Suprapubic skin (tissue), 4 donors: Measurements from ENCODE around the gene NPHP4. TPM values are rescaled to one million over a fixed set of nuclear protein-coding genes. Genes with fewer than 3 reads are reported as not detected.

ENCODE experiments used
- DNase-seq, 2 donors: peaks; one replicate each; pipeline ENCODE4 v3.0.0-alpha.2; 2019; ENCODE audit warnings: low spot score in 2 of 2
- H3K27ac ChIP-seq: fragments of 200-600 bp; sonication (generic); one replicate; pipeline ENCODE4 v1.5.1; 2019
- H3K27me3 ChIP-seq: fragments of 200-600 bp; sonication (generic); one replicate; pipeline ENCODE4 v1.5.1; 2019
- H3K36me3 ChIP-seq: fragments of 200-600 bp; sonication (generic); one replicate; pipeline ENCODE4 v1.5.1; 2019
- H3K4me1 ChIP-seq: fragments of 200-600 bp; sonication (generic); one replicate; pipeline ENCODE4 v1.5.1; 2019
- H3K4me3 ChIP-seq: fragments of 200-600 bp; sonication (generic); one replicate; pipeline ENCODE4 v1.5.1; 2019; ENCODE audit warnings: mild to moderate bottlenecking
- H3K9me3 ChIP-seq: fragments of 200-600 bp; sonication (generic); one replicate; pipeline ENCODE4 v1.5.1; 2019
- CTCF ChIP-seq, 2 donors: fragments of 200-600 bp in 1 of 2; fragments of 450-650 bp in 1 of 2; sonication (generic) in 1 of 2; IDR thresholded peaks; one replicate each; pipeline ENCODE4 v1.5.1; 2016 to 2019; ENCODE audit warnings: antibody characterized with exemption in 2 of 2, mild to moderate bottlenecking in 1 of 2, moderate library complexity in 1 of 2
- EP300 ChIP-seq: sonication (generic); formaldehyde crosslinking; IDR thresholded peaks from one replicate; pipeline ENCODE4 v1.6.1; 2017; ENCODE audit warnings: antibody characterized with exemption
- POLR2A ChIP-seq, 2 donors: fragments of 450-650 bp; IDR thresholded peaks; one replicate each; pipeline ENCODE4 v1.6.1; 2017; ENCODE audit warnings: antibody characterized with exemption in 2 of 2, mild to moderate bottlenecking in 2 of 2, moderate library complexity in 2 of 2
- POLR2AphosphoS5 ChIP-seq, 3 donors: sonication (generic); formaldehyde crosslinking; IDR thresholded peaks; one replicate each; pipeline ENCODE4 v1.6.1; 2017; ENCODE audit warnings: antibody characterized with exemption in 3 of 3
- WGBS: methylation state at CpG from one replicate; pipeline ENCODE4 v1.1.5; 2018; 5-methylcytosine and 5-hydroxymethylcytosine counted together
- total RNA-seq, 4 donors: library from RNA; depleted of rRNA; stranded (reverse); fragments of >200 nt; gene quantifications; one replicate each; pipeline ENCODE4 v1.1.0, GENCODE V29; 2016

The NPHP4 gene
- total RNA-seq, 4 donors from 2014 or later, result 26.3 to 33.7 (median 29.1) TPM

DNA sequence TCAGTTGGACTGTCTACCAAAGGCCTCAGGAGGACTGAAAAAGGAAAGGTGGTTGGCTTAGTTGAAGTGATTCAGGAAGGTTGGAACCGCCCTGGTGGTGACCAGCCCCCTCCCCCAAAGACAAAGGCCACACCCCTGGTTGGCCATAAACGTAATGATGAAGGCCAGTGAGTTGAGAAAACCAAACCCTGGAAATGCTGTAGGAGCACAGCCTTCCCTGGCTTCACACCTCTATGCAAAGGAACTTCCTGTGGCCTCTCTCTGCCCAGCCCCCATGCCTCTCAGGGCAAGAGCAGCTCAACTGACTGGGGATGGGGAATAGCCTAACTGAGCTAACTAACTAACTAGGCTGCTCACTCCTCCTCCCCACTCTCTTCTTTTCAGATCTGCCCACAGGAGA, 90.4 kb downstream of the NPHP4 start:
- Histone ChIP-seq H3K4me1 (peaks cover 2% of the 10 kb centered on the region), H3K9me3 (no peaks in the 10 kb centered on the region), H3K27me3 (no peaks in the 10 kb centered on the region), H3K4me3 (no peak overlapping the region), H3K27ac (no peak overlapping the region), H3K36me3 (peaks cover 44% of the 10 kb centered on the region)
- WGBS, result 87% methylated on average over 2 of the region's 2 CpGs
- TF ChIP-seq POLR2A (IDR thresholded peaks at IDR 0.05) (no peak), EP300 (no peak), CTCF (IDR thresholded peaks at IDR 0.05) (no peak), POLR2AphosphoS5 (IDR thresholded peaks at IDR 0.05) (no peak)
- peak in 1 of 2 donors; percentile 11 for DNase-seq

GRCh38 chr1:5901150-5901549, 91.1 kb downstream of the NPHP4 start:
- Histone ChIP-seq H3K36me3 (peaks cover 48% of the 10 kb centered on the region), H3K4me3 (no peak overlapping the region), H3K9me3 (no peaks in the 10 kb centered on the region), H3K27ac (no peak overlapping the region), H3K27me3 (no peaks in the 10 kb centered on the region), H3K4me1 (peaks cover 2% of the 10 kb centered on the region)
- WGBS, result 32% methylated on average over 5 of the region's 5 CpGs
- DNase-seq, result peak in 1 of 2 donors; percentile 22
- TF ChIP-seq POLR2A (IDR thresholded peaks at IDR 0.05), result no peak
- TF ChIP-seq POLR2AphosphoS5 (IDR thresholded peaks at IDR 0.05), result no peak
- TF ChIP-seq EP300, result no peak
- no peak for TF ChIP-seq CTCF (IDR thresholded peaks at IDR 0.05)

DNA sequence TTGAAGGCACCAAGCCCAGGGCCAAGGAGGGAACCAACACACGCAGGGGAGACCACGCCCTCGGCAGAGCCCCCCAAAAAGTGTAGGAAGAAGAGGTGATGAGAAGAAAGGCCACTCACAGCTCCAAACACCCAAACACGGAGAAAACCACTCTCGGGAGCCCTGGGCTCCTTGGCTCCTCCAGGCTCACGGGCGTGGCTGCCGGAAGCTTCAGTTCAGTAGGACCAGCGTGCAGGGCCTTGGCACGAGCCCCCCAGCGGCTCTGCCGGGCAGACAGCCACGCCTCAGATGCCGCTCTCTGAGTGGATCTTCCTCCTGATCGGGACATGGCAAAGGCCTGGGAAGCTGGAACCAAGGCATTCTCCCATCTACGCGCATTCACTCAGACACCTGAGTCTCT, 94.0 kb downstream of the NPHP4 start:
- TF ChIP-seq EP300, result no peak
- no peak for TF ChIP-seq POLR2A (IDR thresholded peaks at IDR 0.05)
- no peak for TF ChIP-seq POLR2AphosphoS5 (IDR thresholded peaks at IDR 0.05)
- no peak for TF ChIP-seq CTCF (IDR thresholded peaks at IDR 0.05)
- H3K4me3 ChIP-seq, result no peak overlapping the region
- no peaks in the 10 kb centered on the region for H3K27me3 ChIP-seq
- H3K4me1 ChIP-seq, result peaks cover 2% of the 10 kb centered on the region
- 78% methylated on average over 10 of the region's 17 CpGs for WGBS
- DNase-seq, result no peak
- H3K27ac ChIP-seq, result no peak overlapping the region
- no peaks in the 10 kb centered on the region for H3K9me3 ChIP-seq
- H3K36me3 ChIP-seq, result peaks cover 29% of the 10 kb centered on the region

DNA sequence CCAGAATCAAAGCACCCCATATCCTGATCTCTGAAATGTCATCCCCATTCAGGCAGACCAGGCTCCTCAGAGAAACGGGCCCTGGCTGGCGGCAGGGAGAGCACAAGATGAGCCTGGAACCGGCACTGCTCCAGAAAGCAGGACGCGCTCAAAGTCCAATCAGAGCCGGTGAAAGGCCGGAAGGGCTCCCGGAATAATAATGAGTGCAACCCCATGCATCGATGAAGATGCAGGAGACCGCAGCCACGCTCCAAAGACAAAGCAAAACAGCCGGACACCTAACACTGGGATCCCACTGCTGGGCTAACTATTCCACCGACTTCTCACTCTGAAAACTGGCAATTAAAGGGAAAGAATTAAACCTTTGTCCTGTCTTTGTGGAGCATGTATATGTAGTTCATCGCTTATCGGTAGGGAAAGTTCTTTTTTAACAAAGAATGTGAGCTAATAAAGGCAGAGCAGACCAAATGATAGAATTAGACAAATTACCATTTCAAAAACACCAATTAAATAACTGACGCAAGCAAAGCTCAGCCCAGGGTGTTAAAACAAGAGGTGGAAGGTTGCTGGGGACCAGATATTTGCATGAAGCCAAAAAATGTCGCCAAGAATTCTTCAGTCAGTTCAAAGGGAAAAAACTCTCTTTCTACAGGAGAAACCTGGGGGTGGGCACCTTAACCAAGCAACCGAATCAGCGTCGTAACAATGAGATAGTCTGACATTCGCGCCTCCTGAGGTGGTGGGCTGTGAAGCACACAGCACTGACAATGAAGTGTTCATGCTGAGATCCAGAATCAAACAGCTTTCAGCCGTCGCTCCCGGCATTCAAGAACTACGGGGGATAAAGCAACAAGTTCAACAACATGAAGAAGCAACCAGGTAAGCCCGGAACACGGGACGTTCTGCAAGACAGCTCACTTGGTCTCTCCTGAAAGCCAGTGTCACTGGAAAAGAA, 95.2 kb downstream of the NPHP4 start:
- H3K4me1 ChIP-seq, result peaks cover 2% of the 10 kb centered on the region
- no peak for TF ChIP-seq EP300
- TF ChIP-seq POLR2A (IDR thresholded peaks at IDR 0.05), result no peak
- TF ChIP-seq POLR2AphosphoS5 (IDR thresholded peaks at IDR 0.05), result no peak
- no peak for TF ChIP-seq CTCF (IDR thresholded peaks at IDR 0.05)
- no peak overlapping the region for H3K4me3 ChIP-seq
- no peaks in the 10 kb centered on the region for H3K27me3 ChIP-seq
- no peak overlapping the region for H3K27ac ChIP-seq
- WGBS, result 90% methylated on average over 29 of the region's 29 CpGs
- peaks cover 27% of the 10 kb centered on the region for H3K36me3 ChIP-seq
- DNase-seq, result no peak
- no peaks in the 10 kb centered on the region for H3K9me3 ChIP-seq
